GM06990 (cell line): ENCODE measurements around the gene NTNG1.

ENCODE experiments used
- DNase-seq: peaks from one replicate; pipeline ENCODE4 v3.0.0-alpha.2; 2011; ENCODE audit not compliant: insufficient read length; ENCODE audit errors: extremely low read depth
- H3K27me3 ChIP-seq: replicated peaks from 2 replicates; pipeline ENCODE4 v1.6.0; 2011; ENCODE audit warnings: low read length; ENCODE audit not compliant: control insufficient read depth, insufficient read depth
- H3K36me3 ChIP-seq: 2 replicates; pipeline ENCODE4 v1.5.1; 2011; ENCODE audit warnings: low read length; ENCODE audit not compliant: control insufficient read depth, insufficient read depth
- H3K4me3 ChIP-seq: replicated peaks from 2 replicates; pipeline ENCODE4 v1.5.1; 2011; ENCODE audit warnings: low read depth, mild to moderate bottlenecking, control low read depth, low read length
- TF ChIP-seq, protein P1 (sequence below): IDR thresholded peaks from 2 replicates; pipeline ENCODE4 v1.5.1; 2011; ENCODE audit warnings: low read length, control low read depth, mild to moderate bottlenecking, inconsistent platforms; ENCODE audit not compliant: insufficient read depth, poor library complexity, severe bottlenecking

NTNG1 gene

GRCh38 chr1:107474877-107475612 lies 334.2 kb downstream of the NTNG1 start:
- H3K27me3 ChIP-seq: no peaks in the 10 kb centered on the region
- TF ChIP-seq, protein P1, sequence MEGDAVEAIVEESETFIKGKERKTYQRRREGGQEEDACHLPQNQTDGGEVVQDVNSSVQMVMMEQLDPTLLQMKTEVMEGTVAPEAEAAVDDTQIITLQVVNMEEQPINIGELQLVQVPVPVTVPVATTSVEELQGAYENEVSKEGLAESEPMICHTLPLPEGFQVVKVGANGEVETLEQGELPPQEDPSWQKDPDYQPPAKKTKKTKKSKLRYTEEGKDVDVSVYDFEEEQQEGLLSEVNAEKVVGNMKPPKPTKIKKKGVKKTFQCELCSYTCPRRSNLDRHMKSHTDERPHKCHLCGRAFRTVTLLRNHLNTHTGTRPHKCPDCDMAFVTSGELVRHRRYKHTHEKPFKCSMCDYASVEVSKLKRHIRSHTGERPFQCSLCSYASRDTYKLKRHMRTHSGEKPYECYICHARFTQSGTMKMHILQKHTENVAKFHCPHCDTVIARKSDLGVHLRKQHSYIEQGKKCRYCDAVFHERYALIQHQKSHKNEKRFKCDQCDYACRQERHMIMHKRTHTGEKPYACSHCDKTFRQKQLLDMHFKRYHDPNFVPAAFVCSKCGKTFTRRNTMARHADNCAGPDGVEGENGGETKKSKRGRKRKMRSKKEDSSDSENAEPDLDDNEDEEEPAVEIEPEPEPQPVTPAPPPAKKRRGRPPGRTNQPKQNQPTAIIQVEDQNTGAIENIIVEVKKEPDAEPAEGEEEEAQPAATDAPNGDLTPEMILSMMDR: no peak
- no peak overlapping the region for H3K4me3 ChIP-seq
- DNase-seq: peak; percentile 26
- no peaks in the 10 kb centered on the region for H3K36me3 ChIP-seq

- no peaks in the 10 kb centered on the region for H3K36me3 ChIP-seq
- TF ChIP-seq, protein P1: peak; percentile 53
- DNase-seq: no peak
- no peaks in the 10 kb centered on the region for H3K27me3 ChIP-seq
- no peak overlapping the region for H3K4me3 ChIP-seq
These were observed 336.4 kb downstream of the NTNG1 start for GRCh38 chr1:107477233-107477632.

DNA sequence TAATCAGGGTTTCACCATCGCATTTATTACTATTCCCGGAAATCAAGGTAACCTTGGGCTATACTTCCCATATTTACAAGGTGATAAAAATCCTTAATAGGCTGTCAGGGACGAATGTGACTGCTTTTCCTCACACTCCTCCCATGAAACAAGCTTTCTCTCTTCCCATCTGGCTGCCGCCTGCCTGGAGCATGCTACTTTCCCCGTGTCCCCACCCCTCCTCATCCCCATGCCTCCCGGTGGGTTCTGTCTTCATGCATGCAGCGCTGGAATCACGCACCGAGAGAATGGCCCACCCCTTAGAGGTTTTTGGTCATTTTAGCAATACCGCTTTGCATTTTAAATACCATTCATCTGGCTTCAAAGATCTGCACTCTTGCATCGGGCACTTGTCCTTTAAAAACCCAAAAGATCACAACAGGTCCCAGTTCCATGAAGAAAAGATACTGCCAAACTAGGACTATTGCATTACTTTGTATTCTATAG lies 339.1 kb downstream of the NTNG1 start:
- no peaks in the 10 kb centered on the region for H3K27me3 ChIP-seq
- TF ChIP-seq, protein P1: no peak
- no peaks in the 10 kb centered on the region for H3K36me3 ChIP-seq
- no peak overlapping the region for H3K4me3 ChIP-seq
- DNase-seq: no peak

DNA sequence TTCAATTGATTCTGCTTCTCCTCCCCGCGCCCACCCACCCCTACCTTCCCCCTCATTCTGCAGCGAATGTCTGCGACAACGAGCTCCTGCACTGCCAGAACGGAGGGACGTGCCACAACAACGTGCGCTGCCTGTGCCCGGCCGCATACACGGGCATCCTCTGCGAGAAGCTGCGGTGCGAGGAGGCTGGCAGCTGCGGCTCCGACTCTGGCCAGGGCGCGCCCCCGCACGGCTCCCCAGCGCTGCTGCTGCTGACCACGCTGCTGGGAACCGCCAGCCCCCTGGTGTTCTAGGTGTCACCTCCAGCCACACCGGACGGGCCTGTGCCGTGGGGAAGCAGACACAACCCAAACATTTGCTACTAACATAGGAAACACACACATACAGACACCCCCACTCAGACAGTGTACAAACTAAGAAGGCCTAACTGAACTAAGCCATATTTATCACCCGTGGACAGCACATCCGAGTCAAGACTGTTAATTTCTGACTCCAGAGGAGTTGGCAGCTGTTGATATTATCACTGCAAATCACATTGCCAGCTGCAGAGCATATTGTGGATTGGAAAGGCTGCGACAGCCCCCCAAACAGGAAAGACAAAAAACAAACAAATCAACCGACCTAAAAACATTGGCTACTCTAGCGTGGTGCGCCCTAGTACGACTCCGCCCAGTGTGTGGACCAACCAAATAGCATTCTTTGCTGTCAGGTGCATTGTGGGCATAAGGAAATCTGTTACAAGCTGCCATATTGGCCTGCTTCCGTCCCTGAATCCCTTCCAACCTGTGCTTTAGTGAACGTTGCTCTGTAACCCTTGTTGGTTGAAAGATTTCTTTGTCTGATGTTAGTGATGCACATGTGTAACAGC lies 339.9 kb downstream of the NTNG1 start:
- Histone ChIP-seq H3K4me3 (no peak overlapping the region), H3K36me3 (no peaks in the 10 kb centered on the region), H3K27me3 (no peaks in the 10 kb centered on the region)
- TF ChIP-seq, protein P1: no peak
- DNase-seq: peak; percentile 20

- no peak for DNase-seq
- Histone ChIP-seq H3K36me3 (no peaks in the 10 kb centered on the region), H3K4me3 (no peak overlapping the region), H3K27me3 (no peaks in the 10 kb centered on the region)
- TF ChIP-seq, protein P1: no peak
These were observed 341.0 kb downstream of the NTNG1 start for GRCh38 chr1:107481756-107482384.
